Endodermal cell (in vitro differentiated cells): ENCODE results near the gene SEC11A. TPM values are rescaled to one million over a fixed set of nuclear protein-coding genes. Genes with fewer than 3 reads are reported as not detected.
"Not testable (repeated sequence)": the region's sequence is repeated elsewhere in the genome, so short reads cannot be mapped to it uniquely, and the experiment has no call there.

Experiments
- DNase-seq: peaks from one replicate; pipeline ENCODE4 v3.0.0-alpha.2; 2017
- H3K27ac ChIP-seq: 2 replicates; pipeline ENCODE4 v1.5.1; 2013; ENCODE audit warnings: mild to moderate bottlenecking, low read depth, low read length, moderate library complexity
- H3K27me3 ChIP-seq: 2 replicates; pipeline ENCODE4 v1.6.1; 2013; ENCODE audit warnings: mild to moderate bottlenecking, low read length, moderate library complexity; ENCODE audit not compliant: insufficient read depth, control insufficient read depth, poor library complexity, severe bottlenecking
- H3K36me3 ChIP-seq: 2 replicates; pipeline ENCODE4 v1.7.0; 2013; ENCODE audit warnings: mild to moderate bottlenecking, low read length, moderate library complexity; ENCODE audit not compliant: control insufficient read depth, insufficient read depth
- H3K4me1 ChIP-seq: one replicate; pipeline ENCODE4 v1.7.0; 2013; ENCODE audit warnings: low read length; ENCODE audit not compliant: control insufficient read depth, insufficient read depth
- H3K4me3 ChIP-seq: 2 replicates; pipeline ENCODE4 v1.5.1; 2013; ENCODE audit warnings: mild to moderate bottlenecking, low read length, moderate library complexity
- H3K9ac ChIP-seq: 2 replicates; pipeline ENCODE4 v1.6.1; 2013; ENCODE audit warnings: mild to moderate bottlenecking, low read length, moderate library complexity; ENCODE audit not compliant: poor library complexity, severe bottlenecking; ENCODE audit errors: extremely low read depth
- H3K9me3 ChIP-seq: 2 replicates; pipeline ENCODE4 v1.6.1; 2013; ENCODE audit warnings: mild to moderate bottlenecking, low read length, moderate library complexity; ENCODE audit not compliant: control insufficient read depth
- H3K27ac Mint-ChIP-seq: 2 replicates; pipeline ENCODE4 v1.8.0; 2020; ENCODE audit warnings: mixed read lengths
- H3K27me3 Mint-ChIP-seq: 2 replicates; pipeline ENCODE4 v1.8.0; 2021; ENCODE audit warnings: mild to moderate bottlenecking, mixed read lengths; ENCODE audit not compliant: insufficient read depth
- H3K36me3 Mint-ChIP-seq: 2 replicates; pipeline ENCODE4 v1.8.0; 2020; ENCODE audit warnings: low read depth, mixed read lengths
- H3K4me1 Mint-ChIP-seq: 2 replicates; pipeline ENCODE4 v1.8.0; 2020; ENCODE audit warnings: mixed read lengths
- H3K4me3 Mint-ChIP-seq: 2 replicates; pipeline ENCODE4 v1.8.0; 2020; ENCODE audit warnings: mild to moderate bottlenecking, moderate library complexity, mixed read lengths
- H3K9me3 Mint-ChIP-seq: 2 replicates; pipeline ENCODE4 v1.8.0; 2020; ENCODE audit warnings: mild to moderate bottlenecking, mixed read lengths
- WGBS, 2 experiments: methylation state at CpG; one replicate each; pipeline versions ENCODE4 v1.1.5 to v1.1.7; 2013; ENCODE audit warnings: missing lambda C conversion rate in 2 of 2, mixed read lengths in 1 of 2; ENCODE audit not compliant: insufficient coverage in 1 of 2, insufficient read length in 1 of 2; 5-methylcytosine and 5-hydroxymethylcytosine counted together
- total RNA-seq, 2 donors: library from RNA; stranded (reverse); fragmentation: NEBNext Ultra II Directional in 1 of 2; extraction: Animal tissue kit (Norgen Biotek cat#: 25700) in 1 of 2; gene quantifications; 2 replicates in 1 of 2; 3 replicates in 1 of 2; pipeline ENCODE4 v1.2.1, GENCODE V29; 2021
- TF ChIP-seq, protein P1 (sequence below): fragments of 200-600 bp; sonication (generic); conservative IDR thresholded peaks from 2 replicates; pipeline ENCODE4 v1.5.0; 2021; ENCODE audit warnings: antibody characterized with exemption, mild to moderate bottlenecking

Gene SEC11A
- total RNA-seq, 2 donors from 2014 or later: 192 to 197 TPM

DNA sequence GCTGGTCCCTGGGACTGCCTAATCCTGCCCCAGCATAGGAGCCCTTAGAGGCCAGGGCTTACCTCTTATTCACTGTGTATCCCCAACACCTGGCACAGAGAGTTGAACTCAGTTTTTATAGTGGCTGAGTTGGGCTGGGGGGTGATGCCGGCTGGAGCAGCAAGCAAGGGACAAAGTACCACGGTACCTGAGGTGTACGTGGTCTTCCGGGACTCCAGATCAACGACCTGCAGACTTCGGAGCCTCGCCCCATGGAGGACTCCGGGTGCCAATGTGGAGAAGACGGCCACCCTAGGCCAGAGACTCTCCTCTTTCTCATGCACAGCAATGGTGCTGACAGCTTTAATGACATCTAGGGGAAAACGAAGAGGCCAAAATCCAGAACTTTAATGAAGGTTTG, 69.9 kb downstream of the SEC11A start:
- Mint-ChIP-seq H3K27me3 (no peaks in the 10 kb centered on the region), H3K9me3 (no peaks in the 10 kb centered on the region), H3K27ac (no peak overlapping the region), H3K4me1 (no peaks in the 10 kb centered on the region), H3K4me3 (no peak overlapping the region), H3K36me3 (peaks cover 64% of the 10 kb centered on the region)
- H3K4me3 ChIP-seq: no peak overlapping the region
- no peaks in the 10 kb centered on the region for H3K9me3 ChIP-seq
- no peak overlapping the region for H3K9ac ChIP-seq
- H3K27ac ChIP-seq: no peak overlapping the region
- H3K27me3 ChIP-seq: no peaks in the 10 kb centered on the region
- WGBS, 2 experiments: 95 to 100% methylated on average over 9 to 10 of the region's 10 CpGs
- no peak for DNase-seq
- TF ChIP-seq, protein P1, sequence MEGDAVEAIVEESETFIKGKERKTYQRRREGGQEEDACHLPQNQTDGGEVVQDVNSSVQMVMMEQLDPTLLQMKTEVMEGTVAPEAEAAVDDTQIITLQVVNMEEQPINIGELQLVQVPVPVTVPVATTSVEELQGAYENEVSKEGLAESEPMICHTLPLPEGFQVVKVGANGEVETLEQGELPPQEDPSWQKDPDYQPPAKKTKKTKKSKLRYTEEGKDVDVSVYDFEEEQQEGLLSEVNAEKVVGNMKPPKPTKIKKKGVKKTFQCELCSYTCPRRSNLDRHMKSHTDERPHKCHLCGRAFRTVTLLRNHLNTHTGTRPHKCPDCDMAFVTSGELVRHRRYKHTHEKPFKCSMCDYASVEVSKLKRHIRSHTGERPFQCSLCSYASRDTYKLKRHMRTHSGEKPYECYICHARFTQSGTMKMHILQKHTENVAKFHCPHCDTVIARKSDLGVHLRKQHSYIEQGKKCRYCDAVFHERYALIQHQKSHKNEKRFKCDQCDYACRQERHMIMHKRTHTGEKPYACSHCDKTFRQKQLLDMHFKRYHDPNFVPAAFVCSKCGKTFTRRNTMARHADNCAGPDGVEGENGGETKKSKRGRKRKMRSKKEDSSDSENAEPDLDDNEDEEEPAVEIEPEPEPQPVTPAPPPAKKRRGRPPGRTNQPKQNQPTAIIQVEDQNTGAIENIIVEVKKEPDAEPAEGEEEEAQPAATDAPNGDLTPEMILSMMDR: no peak
- H3K4me1 ChIP-seq: no peaks in the 10 kb centered on the region
- H3K36me3 ChIP-seq: peaks cover 81% of the 10 kb centered on the region

DNA sequence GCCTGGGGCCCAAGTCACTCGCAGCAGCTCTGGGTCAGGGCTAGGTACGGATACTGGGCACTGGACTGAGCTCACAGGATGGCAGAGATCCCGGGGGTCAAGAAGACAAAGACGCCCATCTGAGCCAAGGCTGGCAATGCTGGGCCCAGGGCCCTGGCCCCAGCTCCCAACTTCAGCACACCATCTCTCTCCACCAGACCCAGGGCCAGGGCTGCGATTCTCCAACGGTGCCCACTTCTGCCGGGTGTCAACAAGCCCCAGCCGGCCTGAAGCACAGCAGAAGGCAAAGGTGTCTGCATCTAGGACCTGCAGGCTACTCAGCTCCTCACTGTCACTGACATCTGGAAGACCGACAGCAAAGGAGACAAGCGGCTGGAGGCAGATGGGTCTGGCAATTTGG, 70.4 kb downstream of the SEC11A start:
- WGBS, 2 experiments: 95 to 100% methylated on average over 1 to 10 of the region's 10 CpGs
- no peak for DNase-seq
- Histone ChIP-seq H3K4me1 (no peaks in the 10 kb centered on the region), H3K27ac (no peak overlapping the region), H3K9me3 (no peaks in the 10 kb centered on the region), H3K9ac (no peak overlapping the region), H3K36me3 (peaks cover 82% of the 10 kb centered on the region), H3K27me3 (no peaks in the 10 kb centered on the region), H3K4me3 (no peak overlapping the region)
- H3K36me3 Mint-ChIP-seq: peaks cover 66% of the 10 kb centered on the region
- H3K27ac Mint-ChIP-seq: no peak overlapping the region
- no peaks in the 10 kb centered on the region for H3K9me3 Mint-ChIP-seq
- TF ChIP-seq, protein P1: no peak
- no peaks in the 10 kb centered on the region for H3K4me1 Mint-ChIP-seq
- H3K27me3 Mint-ChIP-seq: no peaks in the 10 kb centered on the region
- no peak overlapping the region for H3K4me3 Mint-ChIP-seq

DNA sequence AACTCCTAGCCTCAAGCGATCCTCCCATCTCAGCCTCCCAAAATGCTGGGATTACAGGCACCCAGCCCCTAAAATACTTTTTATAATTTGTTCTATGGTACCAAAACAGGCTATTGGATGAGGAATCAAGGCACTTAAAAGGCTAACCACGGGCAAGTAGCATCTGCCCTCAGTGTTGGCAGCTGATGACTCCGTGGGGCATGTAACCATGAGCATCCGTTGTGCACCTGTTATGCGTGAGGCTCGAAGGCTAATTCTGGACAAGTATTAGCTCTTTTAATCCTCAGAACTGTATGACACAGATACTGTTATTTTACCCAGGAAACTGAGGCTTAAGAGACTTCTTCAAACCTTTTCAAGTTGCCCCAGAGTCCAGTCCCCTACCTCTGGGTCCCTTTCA, 72.1 kb downstream of the SEC11A start:
- Mint-ChIP-seq H3K27me3 (no peaks in the 10 kb centered on the region), H3K4me3 (no peak overlapping the region), H3K36me3 (peaks cover 69% of the 10 kb centered on the region), H3K4me1 (no peaks in the 10 kb centered on the region), H3K27ac (no peak overlapping the region), H3K9me3 (no peaks in the 10 kb centered on the region)
- Histone ChIP-seq H3K9ac (no peak overlapping the region), H3K4me1 (no peaks in the 10 kb centered on the region), H3K27me3 (no peaks in the 10 kb centered on the region), H3K4me3 (no peak overlapping the region), H3K9me3 (no peaks in the 10 kb centered on the region), H3K27ac (no peak overlapping the region), H3K36me3 (peaks cover 84% of the 10 kb centered on the region)
- DNase-seq: no peak
- TF ChIP-seq, protein P1: no peak
- 93 to 96% methylated on average over 6 of the region's 6 CpGs for WGBS, 2 experiments

DNA sequence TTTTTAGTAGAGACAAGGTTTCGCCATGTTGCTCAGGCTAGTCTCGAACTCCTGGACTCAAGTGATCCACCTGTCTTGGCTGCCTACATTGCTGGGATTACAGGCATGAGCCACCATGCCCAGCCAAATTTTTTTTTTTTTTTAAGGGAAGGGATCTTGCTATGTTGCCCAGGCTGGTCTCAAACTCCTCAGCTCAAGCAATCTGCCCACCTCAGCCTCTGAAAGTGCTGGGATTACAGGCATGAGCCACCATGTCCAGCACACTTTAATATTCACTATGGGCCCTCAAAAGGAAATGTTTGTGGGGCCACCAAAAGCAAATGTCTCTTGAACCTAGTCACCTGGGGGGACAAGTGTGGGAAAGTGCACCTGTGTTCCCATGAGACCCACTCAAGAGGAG, 73.3 kb downstream of the SEC11A start:
- not testable (repeated sequence) for H3K27ac Mint-ChIP-seq, H3K4me1 Mint-ChIP-seq, H3K9me3 Mint-ChIP-seq, H3K9me3 ChIP-seq, H3K27me3 Mint-ChIP-seq, H3K27me3 ChIP-seq, H3K4me3 Mint-ChIP-seq, DNase-seq, H3K27ac ChIP-seq, H3K4me3 ChIP-seq, H3K9ac ChIP-seq, H3K4me1 ChIP-seq
- WGBS, 2 experiments: 43 to 50% methylated on average over 2 of the region's 2 CpGs
- H3K36me3 ChIP-seq: peaks cover 81% of the 10 kb centered on the region
- peaks cover 58% of the 10 kb centered on the region for H3K36me3 Mint-ChIP-seq

DNA sequence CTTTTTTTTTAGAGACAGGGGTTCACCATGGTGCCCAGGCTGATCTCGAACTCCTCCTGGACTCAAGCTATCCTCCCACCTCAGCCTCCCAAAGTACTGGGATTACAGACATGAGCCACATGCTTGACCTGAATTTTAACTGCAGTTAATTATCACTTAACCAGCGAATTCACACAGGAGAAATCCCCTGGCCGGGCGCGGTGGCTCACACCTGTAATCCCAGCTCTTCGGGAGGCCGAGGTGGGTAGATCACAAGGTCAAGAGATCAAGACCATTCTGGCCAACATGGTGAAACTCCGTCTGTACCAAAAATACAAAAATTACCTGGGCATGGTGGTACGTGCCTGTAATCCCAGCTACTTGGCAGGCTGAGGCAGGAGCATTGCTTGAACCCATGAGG, 74.1 kb downstream of the SEC11A start:
- H3K27ac Mint-ChIP-seq, H3K9me3 ChIP-seq, H3K4me3 Mint-ChIP-seq, H3K27me3 ChIP-seq, H3K27me3 Mint-ChIP-seq, H3K4me1 Mint-ChIP-seq, H3K4me3 ChIP-seq, H3K9me3 Mint-ChIP-seq, H3K9ac ChIP-seq, DNase-seq, H3K27ac ChIP-seq, H3K4me1 ChIP-seq: not testable (repeated sequence)
- 91 to 96% methylated on average over 7 to 9 of the region's 9 CpGs for WGBS, 2 experiments
- H3K36me3 ChIP-seq: peaks cover 79% of the 10 kb centered on the region
- peaks cover 54% of the 10 kb centered on the region for H3K36me3 Mint-ChIP-seq
